ENCODE results near the gene BRAF. TPM values are rescaled to one million over a fixed set of nuclear protein-coding genes. Genes with fewer than 3 reads are reported as not detected.

Gene BRAF
- total RNA-seq, 1 experiment from 2014 or later = 29.7 TPM

GRCh38 chr7:140694592-140694991 lies 230.1 kb downstream of the BRAF start:
- H3K9ac ChIP-seq (ENCODE audit: low read length) = no peak overlapping the region
- BruUV-seq (replicated peaks) = no TSS peak
- H3K27ac ChIP-seq (ENCODE audit: low read depth, low read length) = no peak overlapping the region
- H2AFZ ChIP-seq (ENCODE audit: low read depth, low read length, poor library complexity, severe bottlenecking) = no peak overlapping the region
- POLR2A ChIA-PET = no interaction called here
- intact Hi-C loops (cut with micrococcal nuclease) = no loop called here
- H3K9me3 ChIP-seq (ENCODE audit: control insufficient read depth in 1 of 2, insufficient read depth in 1 of 2, low read depth in 1 of 2, low read length in 2 of 2) = no peaks in the 10 kb centered on the region
- no peaks in the 10 kb centered on the region for H3K27me3 ChIP-seq (ENCODE audit: insufficient read depth, low read length)
- RAD21 ChIA-PET (ENCODE audit: low non-redundant PET in 1 of 2, low total read pairs in 2 of 2, uncharacterized antibody in 2 of 2, unreplicated experiment in 2 of 2) = no interaction called here
- CTCF ChIA-PET = no interaction called here
- no peaks in the 10 kb centered on the region for H3K9me2 ChIP-seq (ENCODE audit: insufficient read depth)
- H3K4me1 ChIP-seq (ENCODE audit: control insufficient read depth in 1 of 2, insufficient read depth in 2 of 2, low read length in 2 of 2) = peaks cover 4 to 20% of the 10 kb centered on the region in 2 experiments; a peak in 3 of 4 replicates
- H3K4me2 ChIP-seq (ENCODE audit: low read length) = no peak overlapping the region
- H3K79me2 ChIP-seq (ENCODE audit: insufficient read depth, low read length) = peaks cover 29% of the 10 kb centered on the region
- H4K20me1 ChIP-seq (ENCODE audit: insufficient read depth) = no peaks in the 10 kb centered on the region
- peaks cover 0 to 4% of the 10 kb centered on the region in 2 experiments; a peak in 2 of 4 replicates for H3K36me3 ChIP-seq (ENCODE audit: control insufficient read depth in 1 of 2, insufficient read depth in 2 of 2, low read length in 2 of 2)
- no peak for DNase-seq (ENCODE audit: low read depth, low spot score)
- ATAC-seq = no peak
- TF ChIP-seq POLR2A (IDR thresholded peaks at IDR 0.05; ENCODE audit: borderline replicate concordance, extremely low read depth, insufficient read depth, insufficient read length) (no peak), FOSL1 (IDR thresholded peaks at IDR 0.05; ENCODE audit: low read depth) (no peak), ZNF274 (IDR thresholded peaks at IDR 0.05; ENCODE audit: low read depth, low read length) (no peak), CTCF (IDR thresholded peaks at IDR 0.05 in 2 of 3, conservative IDR thresholded peaks at IDR 0.05 in 1 of 3; ENCODE audit: borderline replicate concordance in 1 of 3, insufficient read depth in 1 of 3, low read depth in 2 of 3, low read length in 2 of 3) (no peak), CEBPB (IDR thresholded peaks at IDR 0.05; ENCODE audit: low read depth) (no peak), EZH2phosphoT487 (IDR thresholded peaks at IDR 0.05; ENCODE audit: borderline replicate concordance) (no peak), RAD21 (IDR thresholded peaks at IDR 0.05; ENCODE audit: low read depth) (no peak), SIN3A (IDR thresholded peaks at IDR 0.05; ENCODE audit: low read depth) (no peak), CBX3 (IDR thresholded peaks at IDR 0.05; ENCODE audit: low read depth) (no peak), JUND (IDR thresholded peaks at IDR 0.05) (no peak), EZH2 (IDR thresholded peaks at IDR 0.05) (no peak), ZFX (IDR thresholded peaks at IDR 0.05) (no peak), MAX (IDR thresholded peaks at IDR 0.05) (no peak), SP1 (IDR thresholded peaks at IDR 0.05; ENCODE audit: low read depth) (no peak), YY1 (IDR thresholded peaks at IDR 0.05; ENCODE audit: extremely low read depth, insufficient replicate concordance, low read depth, low read length) (no peak), REST (IDR thresholded peaks at IDR 0.05; ENCODE audit: low read depth) (no peak), TCF7L2 (IDR thresholded peaks at IDR 0.05; ENCODE audit: borderline replicate concordance, extremely low read depth, insufficient read depth, insufficient read length) (no peak), ATF3 (IDR thresholded peaks at IDR 0.05) (no peak), ZBTB33 (IDR thresholded peaks at IDR 0.05; ENCODE audit: extremely low read depth, insufficient replicate concordance, low read length) (no peak), POLR2AphosphoS5 (IDR thresholded peaks at IDR 0.05; ENCODE audit: low read depth, low read length) (no peak)
- H3K4me3 ChIP-seq (replicated peaks in 1 of 2; ENCODE audit: low read depth in 1 of 2, low read length in 2 of 2) = no peak overlapping the region

Data from HCT116 (cell line).